ENCODE data around the gene PLEKHG5. TPM values are rescaled to one million over a fixed set of nuclear protein-coding genes. Genes with fewer than 3 reads are reported as not detected.

The PLEKHG5 gene
- total and polyA plus RNA-seq, 4 experiments from 2014 or later, result 1.7 to 11.8 (median 6.2) TPM

DNA sequence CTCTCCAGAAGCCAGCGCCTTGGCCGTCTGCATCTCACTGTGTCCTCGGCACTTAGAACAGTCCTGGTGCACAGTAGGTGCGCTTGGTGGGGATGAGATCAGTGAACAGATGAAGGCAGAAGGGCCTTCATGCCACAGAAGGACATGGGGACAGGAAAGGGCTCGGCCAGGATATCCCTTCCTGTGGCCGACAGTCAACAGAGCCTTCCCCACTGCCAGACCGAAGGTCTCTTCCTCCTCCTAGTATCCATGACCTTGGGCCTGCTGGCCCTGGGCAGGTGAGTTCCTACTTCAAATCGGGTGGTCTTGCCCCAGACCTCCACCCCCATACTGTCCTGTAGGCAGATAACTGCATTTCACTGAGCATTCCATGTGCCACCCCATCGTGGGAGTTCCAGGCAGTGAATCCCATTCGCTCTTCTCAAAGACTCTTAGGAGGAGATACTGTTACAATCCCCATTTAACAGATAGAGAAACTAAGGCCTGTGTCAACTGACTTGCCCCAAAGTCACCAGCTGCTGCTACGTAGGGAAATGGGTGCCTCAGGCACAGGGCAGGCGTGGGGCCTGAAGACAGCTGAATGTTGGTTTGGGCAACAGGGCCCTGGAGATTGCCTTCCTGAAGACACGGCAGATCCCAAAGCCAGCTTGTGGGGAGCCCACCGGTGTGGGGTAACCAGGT lies 3.5 kb downstream of the PLEKHG5 start:
- H3K27me3 ChIP-seq (ENCODE audit: insufficient read depth, low read length), result peaks cover 14% of the 10 kb centered on the region
- H3K9me3 ChIP-seq (ENCODE audit: control insufficient read depth in 1 of 2, low read length in 2 of 2), result no peaks in the 10 kb centered on the region
- H3K9me3 Mint-ChIP-seq, result no peaks in the 10 kb centered on the region
- H3K36me3 Mint-ChIP-seq, result peaks cover 0 to 2% of the 10 kb centered on the region in 2 donors
- peak overlapping the region in 1 of 8 donors; percentile 32 for H3K4me3 Mint-ChIP-seq
- ChIA-PET POLR2A (ENCODE audit: partially characterized antibody) (interaction anchor here (0.6 to 5.6 kb wide), 4 partner anchors 28 to 67 kb away, joined by 3 to 38 read pairs (median 5); partner anchors contain the start of genes NOL9 and TAS1R1), CTCF (ENCODE audit: partially characterized antibody) (interaction anchor here (0.7 to 12.4 kb wide), 20 partner anchors 9 to 160 kb away, joined by 3 to 158 read pairs (median 4); partner anchors contain the start of genes HES2, NOL9, TAS1R1 and TNFRSF25)
- no peak overlapping the region for H3K27ac ChIP-seq (ENCODE audit: low read depth, low read length)
- peaks cover 10 to 47% (median 24%) of the 10 kb centered on the region in 4 donors for H3K4me1 Mint-ChIP-seq
- no peaks in the 10 kb centered on the region for H3K36me3 ChIP-seq (ENCODE audit: insufficient read depth, low read length)
- H3K27me3 Mint-ChIP-seq, result peaks cover 9 to 12% of the 10 kb centered on the region in 2 donors
- intact Hi-C loops (cut with micrococcal nuclease), result no loop called here
- H3K4me3 ChIP-seq (ENCODE audit: low read length in 2 of 2), result no peak overlapping the region
- no peak for DNase-seq
- H3K4me1 ChIP-seq (ENCODE audit: insufficient read depth, low read length), result peaks cover 28% of the 10 kb centered on the region
- H3K27ac Mint-ChIP-seq, result peak overlapping the region in 3 of 7 donors; percentile 1 to 41 (median 16)

DNA sequence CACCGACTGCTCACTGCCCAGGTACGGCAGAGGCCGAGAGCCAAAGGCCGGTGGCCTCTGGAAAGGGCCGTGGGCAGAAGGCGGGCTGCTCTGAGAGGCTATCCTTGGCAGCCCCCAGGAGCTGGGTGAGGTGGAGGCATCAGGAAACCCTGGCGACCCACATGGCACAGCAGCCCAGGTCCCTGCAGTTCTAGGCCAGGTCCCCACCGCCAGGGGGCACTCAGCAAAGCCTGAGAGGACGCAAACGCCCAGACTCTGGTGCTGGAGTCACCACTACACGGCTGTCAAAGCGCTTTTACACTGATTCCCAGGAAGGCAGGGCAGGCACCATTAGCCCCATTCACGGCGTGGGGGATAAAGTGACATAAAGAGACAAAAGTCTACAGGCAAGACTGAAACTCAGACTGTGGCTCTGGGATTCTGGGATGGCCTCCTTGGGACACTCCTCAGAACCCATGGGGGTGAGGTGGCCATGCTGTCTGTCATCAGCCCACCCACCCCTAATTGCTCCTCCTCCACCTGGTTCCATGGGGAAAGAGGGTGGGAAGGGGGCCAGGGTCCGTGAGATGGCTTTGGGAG lies 4.9 kb downstream of the PLEKHG5 start:
- Mint-ChIP-seq H3K27me3 (peaks cover 9 to 11% of the 10 kb centered on the region in 2 donors), H3K4me3 (peak overlapping the region in 5 of 8 donors; percentile 9 to 79 (median 49)), H3K4me1 (peaks cover 7 to 33% (median 17%) of the 10 kb centered on the region in 4 donors), H3K9me3 (no peaks in the 10 kb centered on the region), H3K27ac (peak overlapping the region in 3 of 7 donors; percentile 5 to 78 (median 59)), H3K36me3 (peaks cover 0 to 2% of the 10 kb centered on the region in 2 donors)
- CTCF ChIA-PET (ENCODE audit: partially characterized antibody), result interaction anchor here (0.8 to 12.4 kb wide), 22 partner anchors 8 to 219 kb away, joined by 3 to 158 read pairs (median 4); partner anchors contain the start of genes NOL9 and TAS1R1
- Histone ChIP-seq H3K27me3 (ENCODE audit: insufficient read depth, low read length) (peaks cover 14% of the 10 kb centered on the region), H3K4me3 (ENCODE audit: low read length in 2 of 2) (no peak overlapping the region), H3K9me3 (ENCODE audit: control insufficient read depth in 1 of 2, low read length in 2 of 2) (no peaks in the 10 kb centered on the region), H3K4me1 (ENCODE audit: insufficient read depth, low read length) (peaks cover 27% of the 10 kb centered on the region), H3K27ac (ENCODE audit: low read depth, low read length) (no peak overlapping the region), H3K36me3 (ENCODE audit: insufficient read depth, low read length) (no peaks in the 10 kb centered on the region)
- POLR2A ChIA-PET (ENCODE audit: partially characterized antibody), result interaction anchor here (0.5 to 2.1 kb wide), 7 partner anchors 32 to 114 kb away, joined by 3 to 9 read pairs (median 3); partner anchors contain the start of genes NOL9 and TAS1R1
- DNase-seq, result peak; percentile 79 to 84 (median 81)
- intact Hi-C loops (cut with micrococcal nuclease), result loop anchor here (1.0 kb wide), 2 partner anchors 68 to 160 kb away; partner anchors contain the start of gene NOL9

DNA sequence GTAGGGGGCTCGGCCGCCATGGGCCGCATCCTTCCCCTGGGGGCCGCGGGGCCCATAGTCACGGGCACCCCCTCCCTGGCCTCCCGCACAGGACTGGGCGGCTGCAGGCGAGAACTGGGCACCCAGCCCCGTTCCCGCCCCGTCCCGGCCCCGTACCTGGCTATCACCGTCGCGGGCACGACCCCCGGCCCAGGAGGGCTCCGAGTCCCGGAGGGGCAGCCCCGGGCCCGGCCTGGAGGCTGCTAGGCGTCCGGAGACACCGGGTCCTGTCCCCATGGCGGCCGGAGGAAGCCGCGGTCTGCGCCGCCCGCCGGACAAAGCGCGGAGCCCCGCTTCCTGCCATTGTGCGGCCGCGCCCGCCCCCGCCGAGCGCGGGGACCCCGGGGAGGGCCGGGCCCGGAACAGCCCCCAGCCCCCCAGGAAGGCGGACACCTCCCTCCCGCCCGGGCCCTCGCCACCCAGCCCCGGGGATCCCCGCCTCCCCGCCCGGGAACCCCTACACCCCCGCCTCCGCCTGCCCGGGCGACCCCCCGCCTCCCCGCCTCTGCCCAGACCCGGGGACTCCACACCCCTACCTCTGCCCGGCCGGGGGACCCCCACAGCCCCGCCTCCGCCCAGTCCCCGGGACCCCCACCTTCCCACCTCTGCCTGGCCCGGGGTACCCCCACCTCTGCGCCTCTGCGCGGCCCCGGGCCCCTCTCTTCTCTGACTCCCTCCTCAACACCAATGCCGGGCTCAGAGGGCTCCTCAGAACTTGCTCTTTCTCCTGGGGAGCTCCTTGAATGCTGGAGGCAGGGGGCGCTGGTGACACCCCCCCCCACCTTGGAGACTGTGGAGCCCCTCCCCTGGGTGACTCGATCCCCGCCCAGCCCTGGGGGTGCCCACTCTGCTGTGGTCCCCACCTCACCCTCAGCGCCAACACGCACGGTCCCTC lies 6.0 kb downstream of the PLEKHG5 start:
- peaks cover 4 to 27% (median 12%) of the 10 kb centered on the region in 4 donors for H3K4me1 Mint-ChIP-seq
- H3K4me3 Mint-ChIP-seq, result no peak overlapping the region

DNA sequence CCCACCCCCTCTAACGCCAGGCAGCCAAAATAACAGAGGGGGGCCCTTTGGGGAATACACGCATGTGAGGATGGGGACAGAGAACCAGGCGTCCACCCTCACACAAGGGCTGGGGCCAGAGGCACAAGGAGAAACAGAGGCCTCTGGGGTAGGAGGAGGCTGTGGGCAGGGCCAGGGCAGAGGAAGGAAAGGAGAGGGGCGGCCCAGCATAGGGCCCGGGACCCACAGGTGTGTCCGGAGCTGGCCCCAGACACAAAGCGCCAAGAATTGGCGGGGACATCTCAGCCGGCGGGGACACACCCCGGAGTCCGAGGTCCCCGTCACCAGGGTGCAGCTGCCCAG lies 6.7 kb downstream of the PLEKHG5 start:
- ChIA-PET POLR2A (ENCODE audit: partially characterized antibody) (interaction anchor here (0.6 to 1.2 kb wide), 2 partner anchors 12 to 70 kb away, joined by 3 read pairs; partner anchors contain the start of gene NOL9), CTCF (ENCODE audit: partially characterized antibody) (interaction anchor here (1.2 to 12.4 kb wide), 4 partner anchors 9 to 163 kb away, joined by 3 to 158 read pairs (median 4); no protein-coding TSS in a partner anchor)
- no peaks in the 10 kb centered on the region for H3K36me3 ChIP-seq (ENCODE audit: insufficient read depth, low read length)
- H3K27me3 ChIP-seq (ENCODE audit: insufficient read depth, low read length), result peaks cover 14% of the 10 kb centered on the region
- Mint-ChIP-seq H3K9me3 (no peaks in the 10 kb centered on the region), H3K4me3 (peak overlapping the region in 1 of 8 donors; percentile 39), H3K4me1 (peaks cover 4 to 21% (median 12%) of the 10 kb centered on the region in 4 donors), H3K27ac (no peak overlapping the region), H3K27me3 (peaks cover 9 to 10% of the 10 kb centered on the region in 2 donors), H3K36me3 (no peaks in the 10 kb centered on the region)
- H3K27ac ChIP-seq (ENCODE audit: low read depth, low read length), result no peak overlapping the region
- H3K9me3 ChIP-seq (ENCODE audit: control insufficient read depth in 1 of 2, low read length in 2 of 2), result no peaks in the 10 kb centered on the region
- intact Hi-C loops (cut with micrococcal nuclease), result no loop called here
- no peak for DNase-seq
- H3K4me1 ChIP-seq (ENCODE audit: insufficient read depth, low read length), result peaks cover 12% of the 10 kb centered on the region
- H3K4me3 ChIP-seq (ENCODE audit: low read length in 2 of 2), result no peak overlapping the region

More for the DNA sequence above, 6.0 kb downstream of the PLEKHG5 start:
- no peak for DNase-seq
- Mint-ChIP-seq H3K27me3 (peaks cover 9 to 10% of the 10 kb centered on the region in 2 donors), H3K36me3 (no peaks in the 10 kb centered on the region), H3K27ac (no peak overlapping the region), H3K9me3 (no peaks in the 10 kb centered on the region)
- peaks cover 17% of the 10 kb centered on the region for H3K4me1 ChIP-seq (ENCODE audit: insufficient read depth, low read length)
- intact Hi-C loops (cut with micrococcal nuclease), result loop anchor here (1.0 kb wide), 2 partner anchors 69 to 161 kb away; partner anchors contain the start of gene NOL9
- peaks cover 14% of the 10 kb centered on the region for H3K27me3 ChIP-seq (ENCODE audit: insufficient read depth, low read length)
- no peak overlapping the region for H3K4me3 ChIP-seq (ENCODE audit: low read length in 2 of 2)
- POLR2A ChIA-PET (ENCODE audit: partially characterized antibody), result interaction anchor here (0.5 to 2.1 kb wide), 6 partner anchors 13 to 95 kb away, joined by 3 to 9 read pairs (median 3); partner anchors contain the start of genes NOL9 and TAS1R1
- no peak overlapping the region for H3K27ac ChIP-seq (ENCODE audit: low read depth, low read length)
- H3K9me3 ChIP-seq (ENCODE audit: control insufficient read depth in 1 of 2, low read length in 2 of 2), result no peaks in the 10 kb centered on the region
- CTCF ChIA-PET (ENCODE audit: partially characterized antibody), result interaction anchor here (0.8 to 12.4 kb wide), 20 partner anchors 8 to 218 kb away, joined by 3 to 158 read pairs (median 4); partner anchors contain the start of genes NOL9 and TAS1R1
- no peaks in the 10 kb centered on the region for H3K36me3 ChIP-seq (ENCODE audit: insufficient read depth, low read length)

DNA sequence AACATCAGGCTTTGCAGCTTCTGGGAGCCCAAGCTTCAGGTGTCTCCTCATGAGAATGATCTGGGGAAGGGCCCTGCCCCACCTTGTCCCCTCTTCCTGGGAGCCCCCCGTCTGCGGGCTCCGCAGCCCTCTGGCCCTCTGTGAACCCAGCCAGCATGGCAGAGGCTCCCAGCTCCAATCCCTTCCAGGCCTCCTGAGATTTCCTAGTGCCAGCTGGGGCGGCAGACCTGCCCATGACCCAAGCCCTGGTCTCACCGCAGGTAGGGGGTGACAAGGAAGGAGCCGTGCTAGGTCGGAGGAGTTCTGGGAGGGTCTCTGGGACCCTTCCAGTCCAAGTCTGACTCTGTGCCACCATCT lies 7.7 kb downstream of the PLEKHG5 start:
- Mint-ChIP-seq H3K9me3 (no peaks in the 10 kb centered on the region), H3K27me3 (peaks cover 9 to 10% of the 10 kb centered on the region in 2 donors), H3K36me3 (no peaks in the 10 kb centered on the region), H3K4me3 (no peak overlapping the region), H3K27ac (no peak overlapping the region), H3K4me1 (peaks cover 4 to 20% (median 12%) of the 10 kb centered on the region in 4 donors)
- no peaks in the 10 kb centered on the region for H3K9me3 ChIP-seq (ENCODE audit: control insufficient read depth in 1 of 2, low read length in 2 of 2)
- peaks cover 14% of the 10 kb centered on the region for H3K27me3 ChIP-seq (ENCODE audit: insufficient read depth, low read length)
- H3K36me3 ChIP-seq (ENCODE audit: insufficient read depth, low read length), result no peaks in the 10 kb centered on the region
- intact Hi-C loops (cut with micrococcal nuclease), result no loop called here
- DNase-seq, result no peak
- ChIA-PET POLR2A (ENCODE audit: partially characterized antibody) (interaction anchor here (1.2 kb wide), 1 partner anchor 71 kb away, joined by 3 read pairs; the partner anchor contains the start of gene NOL9), CTCF (ENCODE audit: partially characterized antibody) (interaction anchor here (1.1 to 12.4 kb wide), 5 partner anchors 7 to 164 kb away, joined by 3 to 158 read pairs (median 4); partner anchors contain the start of gene TNFRSF25)
- H3K4me3 ChIP-seq (ENCODE audit: low read length in 2 of 2), result no peak overlapping the region
- H3K4me1 ChIP-seq (ENCODE audit: insufficient read depth, low read length), result peaks cover 12% of the 10 kb centered on the region
- no peak overlapping the region for H3K27ac ChIP-seq (ENCODE audit: low read depth, low read length)

DNA sequence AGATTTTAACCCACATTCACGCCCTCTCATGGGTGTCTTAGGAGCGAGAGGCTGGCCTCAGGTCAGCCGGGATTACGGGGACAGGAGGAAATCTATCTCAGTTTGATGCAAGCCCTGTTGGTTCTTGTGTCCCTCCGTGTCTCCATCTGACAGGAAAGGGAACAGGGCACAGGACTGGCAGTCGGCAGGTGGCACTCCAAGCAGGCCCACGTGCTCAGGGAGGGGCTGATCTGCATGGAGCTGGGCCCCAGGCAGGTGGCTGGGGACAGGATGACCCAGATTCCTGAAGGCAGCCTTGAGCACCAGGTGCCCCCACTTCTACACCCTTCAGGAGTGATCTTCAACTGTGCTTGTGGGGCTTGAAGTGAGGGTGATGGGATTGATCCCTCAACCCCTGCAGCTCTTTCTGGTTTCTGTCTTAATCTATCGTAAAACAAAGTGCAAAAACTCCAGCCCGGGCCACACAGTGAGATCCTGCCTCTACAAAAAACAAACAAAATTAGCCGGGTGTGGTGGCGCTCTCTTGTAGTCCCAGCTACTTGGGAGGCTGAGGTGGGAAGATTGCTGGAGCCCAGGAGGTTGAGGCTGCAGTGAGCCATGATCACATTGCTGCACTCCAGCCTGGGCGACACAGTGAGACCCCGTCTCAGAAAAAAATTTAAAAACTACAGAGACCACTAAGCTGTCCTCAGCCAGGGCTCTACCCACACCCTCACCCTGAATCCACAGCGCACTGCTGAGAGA lies 8.3 kb downstream of the PLEKHG5 start:
- ChIA-PET CTCF (ENCODE audit: partially characterized antibody) (interaction anchor here (1.1 to 12.4 kb wide), 4 partner anchors 17 to 164 kb away, joined by 3 to 158 read pairs (median 4); partner anchors contain the start of gene TNFRSF25), POLR2A (ENCODE audit: partially characterized antibody) (no interaction called here)
- Mint-ChIP-seq H3K36me3 (no peaks in the 10 kb centered on the region), H3K4me1 (peaks cover 4 to 20% (median 12%) of the 10 kb centered on the region in 4 donors), H3K4me3 (no peak overlapping the region), H3K9me3 (no peaks in the 10 kb centered on the region), H3K27me3 (peaks cover 9 to 10% of the 10 kb centered on the region in 2 donors), H3K27ac (no peak overlapping the region)
- Histone ChIP-seq H3K27me3 (ENCODE audit: insufficient read depth, low read length) (peaks cover 14% of the 10 kb centered on the region), H3K9me3 (ENCODE audit: control insufficient read depth in 1 of 2, low read length in 2 of 2) (no peaks in the 10 kb centered on the region), H3K4me1 (ENCODE audit: insufficient read depth, low read length) (peaks cover 12% of the 10 kb centered on the region), H3K36me3 (ENCODE audit: insufficient read depth, low read length) (no peaks in the 10 kb centered on the region), H3K27ac (ENCODE audit: low read depth, low read length) (no peak overlapping the region), H3K4me3 (ENCODE audit: low read length in 2 of 2) (no peak overlapping the region)
- DNase-seq, result no peak
- intact Hi-C loops (cut with micrococcal nuclease), result no loop called here

All from CD4-positive, alpha-beta memory T cell (primary cell).